GM12892 (cell line): Measurements from ENCODE around the gene AGL.

Experiments used
- POLR2A ChIP-seq: IDR thresholded peaks from 2 replicates; pipeline ENCODE4 v1.6.1; 2011; ENCODE audit warnings: low read depth, low read length, control low read depth
- POLR2AphosphoS5 ChIP-seq: IDR thresholded peaks from 2 replicates; pipeline ENCODE4 v1.6.1; 2011; ENCODE audit warnings: low read depth, low read length, control low read depth
- TAF1 ChIP-seq: IDR thresholded peaks from 2 replicates; pipeline ENCODE4 v1.6.1; 2011; ENCODE audit warnings: low read depth, mild to moderate bottlenecking, control low read depth, low read length, borderline replicate concordance

DNA sequence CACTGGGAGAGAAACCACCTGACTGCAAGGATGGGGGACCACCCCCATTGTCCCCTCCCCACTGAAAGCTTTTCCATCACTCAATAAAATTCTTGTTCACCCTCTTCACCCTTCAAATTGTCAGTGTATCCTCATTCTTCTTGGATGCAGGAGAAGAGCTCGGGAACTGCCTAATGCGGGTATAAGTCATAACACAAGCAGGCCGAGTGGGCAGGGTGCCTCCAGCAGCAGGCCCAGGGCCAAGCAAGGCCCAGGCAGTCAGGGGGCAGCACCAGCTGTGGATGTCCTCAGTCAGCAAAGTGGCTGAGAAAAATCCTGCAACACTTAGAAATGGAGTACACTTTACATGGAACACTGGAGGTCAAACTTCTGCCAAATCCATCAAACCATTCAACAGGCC lies 85.9 kb downstream of the AGL start:
- TF ChIP-seq POLR2A = no peak
- TF ChIP-seq POLR2AphosphoS5 = no peak
- no peak for TF ChIP-seq TAF1
